Smooth muscle cell (in vitro differentiated cells): ENCODE measurements around the gene WHAMM. TPM values are rescaled to one million over a fixed set of nuclear protein-coding genes. Genes with fewer than 3 reads are reported as not detected.
A peak's percentile ranks its signal among the peaks of the same experiment; 100 is the strongest.

Experiments used
- DNase-seq: peaks from one replicate; lab custom pipeline; 2025; ENCODE audit not compliant: unreplicated experiment; lab: John Stamatoyannopoulos, UW
- H2AFZ ChIP-seq: fragments of 200-600 bp; sonication (generic); 2 replicates; pipeline ENCODE4 v1.6.0; 2016; ENCODE audit warnings: antibody characterized with exemption, low read depth, mild to moderate bottlenecking
- H3F3A ChIP-seq: fragments of 200-600 bp; sonication (generic); 2 replicates; pipeline ENCODE4 v1.6.0; 2017; ENCODE audit warnings: antibody characterized with exemption, low read depth
- H3K27ac ChIP-seq: fragments of 200-600 bp; sonication (generic); 2 replicates; pipeline ENCODE4 v1.5.1; 2016; ENCODE audit warnings: low read depth, mild to moderate bottlenecking
- H3K27me3 ChIP-seq: fragments of 200-600 bp; sonication (generic); 2 replicates; pipeline ENCODE4 v1.6.1; 2016; ENCODE audit warnings: low read depth, mild to moderate bottlenecking
- H3K36me3 ChIP-seq: fragments of 200-600 bp; sonication (generic); 2 replicates; pipeline ENCODE4 v1.5.1; 2016; ENCODE audit warnings: low read depth
- H3K4me1 ChIP-seq: fragments of 200-600 bp; sonication (generic); 2 replicates; pipeline ENCODE4 v1.5.1; 2016; ENCODE audit warnings: low read depth
- H3K4me2 ChIP-seq: fragments of 200-600 bp; sonication (generic); 2 replicates; pipeline ENCODE4 v1.6.0; 2016; ENCODE audit warnings: mild to moderate bottlenecking
- H3K4me3 ChIP-seq: fragments of 200-600 bp; sonication (generic); 2 replicates; pipeline ENCODE4 v1.5.1; 2016; ENCODE audit warnings: mild to moderate bottlenecking
- H3K79me2 ChIP-seq: fragments of 200-600 bp; sonication (generic); 2 replicates; pipeline ENCODE4 v1.6.0; 2016; ENCODE audit warnings: low read depth, mild to moderate bottlenecking
- H3K9ac ChIP-seq: fragments of 200-600 bp; sonication (generic); 2 replicates; pipeline ENCODE4 v1.6.0; 2016; ENCODE audit warnings: low read depth
- H3K9me3 ChIP-seq: fragments of 200-600 bp; sonication (generic); replicated peaks from 2 replicates; pipeline ENCODE4 v1.5.1; 2016; ENCODE audit warnings: low read depth
- H4K20me1 ChIP-seq: fragments of 200-600 bp; sonication (generic); 2 replicates; pipeline ENCODE4 v1.6.0; 2016; ENCODE audit warnings: low read depth
- CTCF ChIP-seq: fragments of 200-600 bp; sonication (generic); IDR thresholded peaks from 2 replicates; pipeline ENCODE4 v1.5.1; 2017; ENCODE audit warnings: borderline replicate concordance, mild to moderate bottlenecking, antibody characterized with exemption; ENCODE audit not compliant: insufficient read depth, poor library complexity, severe bottlenecking
- WGBS: methylation state at CpG from one replicate; pipeline ENCODE4 v1.1.7; 2016; ENCODE audit warnings: low lambda C conversion rate; 5-methylcytosine and 5-hydroxymethylcytosine counted together
- polyA plus RNA-seq: library from polyadenylated mRNA; unstranded; fragments of >200 nt; fragmentation: Nextera tagmentation; extraction: Ambion mirVana; gene quantifications from 2 replicates; pipeline ENCODE4 v1.2.1, GENCODE V29; 2016
- total RNA-seq: library from RNA; depleted of rRNA; stranded (reverse); fragments of >200 nt; gene quantifications from 2 replicates; pipeline ENCODE4 v1.2.3, GENCODE V29; 2014

WHAMM gene
- total and polyA plus RNA-seq, 2 experiments from 2014 or later, result 2.2 to 4.1 TPM

GRCh38 chr15:82832601-82833361 lies 23.4 kb downstream of the WHAMM start:
- H3K79me2 ChIP-seq, result no peaks in the 10 kb centered on the region
- no peak overlapping the region for H3K4me3 ChIP-seq
- H3K27me3 ChIP-seq, result no peaks in the 10 kb centered on the region
- no peak overlapping the region for H2AFZ ChIP-seq
- 50% methylated on average over 13 of the region's 13 CpGs for WGBS
- H3K4me1 ChIP-seq, result no peaks in the 10 kb centered on the region
- peak overlapping the region; percentile 63 for H3K9ac ChIP-seq
- H3K27ac ChIP-seq, result peak overlapping the region; percentile 91
- no peaks in the 10 kb centered on the region for H3F3A ChIP-seq
- TF ChIP-seq CTCF, result no peak
- no peaks in the 10 kb centered on the region for H4K20me1 ChIP-seq
- H3K36me3 ChIP-seq, result peaks cover 25% of the 10 kb centered on the region
- no peaks in the 10 kb centered on the region for H3K9me3 ChIP-seq
- no peak for DNase-seq
- H3K4me2 ChIP-seq, result peak overlapping the region; percentile 57

- Histone ChIP-seq H3K4me2 (peak overlapping the region; percentile 57), H3K9ac (peak overlapping the region; percentile 63), H4K20me1 (no peaks in the 10 kb centered on the region), H3K27ac (peak overlapping the region; percentile 91), H2AFZ (no peak overlapping the region), H3K9me3 (no peaks in the 10 kb centered on the region), H3K27me3 (no peaks in the 10 kb centered on the region), H3K4me3 (no peak overlapping the region), H3F3A (no peaks in the 10 kb centered on the region), H3K4me1 (no peaks in the 10 kb centered on the region), H3K36me3 (peaks cover 25% of the 10 kb centered on the region), H3K79me2 (no peaks in the 10 kb centered on the region)
- WGBS, result 96% methylated on average over 4 of the region's 4 CpGs
- TF ChIP-seq CTCF, result no peak
- DNase-seq, result no peak
Measured at GRCh38 chr15:82833362-82833682, 23.9 kb downstream of the WHAMM start.

GRCh38 chr15:82835391-82835917 lies 26.0 kb downstream of the WHAMM start:
- Histone ChIP-seq H3K9me3 (no peaks in the 10 kb centered on the region), H2AFZ (no peak overlapping the region)
- DNase-seq, result no peak

More at GRCh38 chr15:82835391-82835917, 26.0 kb downstream of the WHAMM start:
- no peak overlapping the region for H3K27ac ChIP-seq
- TF ChIP-seq CTCF, result no peak
- 98% methylated on average over 7 of the region's 7 CpGs for WGBS
- no peaks in the 10 kb centered on the region for H3F3A ChIP-seq
- H4K20me1 ChIP-seq, result no peaks in the 10 kb centered on the region
- no peaks in the 10 kb centered on the region for H3K79me2 ChIP-seq
- H3K36me3 ChIP-seq, result peaks cover 15% of the 10 kb centered on the region
- no peaks in the 10 kb centered on the region for H3K4me1 ChIP-seq
- no peak overlapping the region for H3K4me2 ChIP-seq
- no peak overlapping the region for H3K9ac ChIP-seq
- H3K27me3 ChIP-seq, result no peaks in the 10 kb centered on the region
- no peak overlapping the region for H3K4me3 ChIP-seq
